ENCODE data around the gene SH3GLB1. TPM values are rescaled to one million over a fixed set of nuclear protein-coding genes. Genes with fewer than 3 reads are reported as not detected.
A peak's percentile ranks its signal among the peaks of the same experiment; 100 is the strongest.

The SH3GLB1 gene
- total and polyA plus RNA-seq, 2 of the 13 experiments (the other 11 are each of a cell fraction or from before 2014, with no cell fraction given): 26.0 to 41.5 TPM

DNA sequence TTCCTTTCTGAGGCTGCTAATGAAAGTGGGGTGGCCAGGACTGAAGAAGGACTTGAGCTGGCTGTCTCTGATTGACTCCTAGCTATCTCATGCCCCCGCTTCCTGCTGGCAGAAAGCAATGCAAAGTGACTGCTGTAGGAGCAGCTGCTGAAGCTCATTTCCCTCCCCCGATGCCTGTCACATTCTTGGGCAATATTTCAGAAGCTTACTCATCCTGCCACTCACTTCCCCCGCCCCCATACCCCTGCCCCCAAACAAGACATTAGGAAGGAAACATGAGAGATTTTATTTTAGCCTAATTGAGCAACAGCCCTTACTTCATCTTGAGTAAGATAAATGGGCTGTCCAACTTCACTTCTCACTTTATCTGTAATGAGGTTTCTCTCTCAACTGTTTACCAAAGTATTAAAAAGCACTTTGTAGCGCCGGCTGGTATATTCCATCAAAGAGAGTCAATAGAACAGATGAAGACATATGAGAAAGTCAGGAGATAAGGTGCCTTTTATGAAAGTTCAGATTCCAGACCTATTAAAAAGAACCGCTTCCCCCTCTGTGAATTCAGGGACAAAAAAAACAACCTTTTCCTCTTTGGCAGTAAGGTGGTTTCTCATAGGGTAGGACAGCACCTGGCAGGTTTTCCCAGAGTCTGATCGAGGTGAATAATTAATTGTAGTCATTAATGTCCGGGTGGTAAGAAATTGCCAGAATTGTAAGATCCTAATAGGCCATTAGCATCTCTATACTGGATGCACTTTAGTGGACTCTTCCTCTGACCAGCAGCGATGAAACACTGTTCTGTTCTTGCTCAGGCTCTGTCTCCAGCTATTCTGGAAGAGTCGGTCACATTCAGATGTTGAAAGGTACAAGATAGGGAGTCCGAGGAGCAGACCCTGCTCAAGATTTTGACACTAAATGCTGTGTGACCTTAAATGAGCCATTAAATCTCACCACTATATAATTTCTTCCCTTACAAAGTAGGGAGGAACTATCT, 70.2 kb downstream of the SH3GLB1 start (continued):
- TF ChIP-seq LRRFIP1 (CRISPR knock-in tag; conservative IDR thresholded peaks at IDR 0.05) (no peak), ZNF775 (CRISPR knock-in tag; IDR thresholded peaks at IDR 0.05; ENCODE audit: borderline replicate concordance) (peak; percentile 93), ZBTB3 (CRISPR knock-in tag; IDR thresholded peaks at IDR 0.05; ENCODE audit: borderline replicate concordance, low read depth) (no peak), ZC3H13 (CRISPR knock-in tag; IDR thresholded peaks at IDR 0.05) (no peak), U2AF2 (IDR thresholded peaks at IDR 0.05; ENCODE audit: low read depth, low read length) (no peak), MXI1 (IDR thresholded peaks at IDR 0.05; ENCODE audit: borderline replicate concordance, low read depth, low read length) (no peak), RNF2 (conservative IDR thresholded peaks at IDR 0.05; ENCODE audit: low read depth) (no peak), POLR2G (IDR thresholded peaks at IDR 0.05; ENCODE audit: low read depth, low read length) (peak; percentile 76), ZNF660 (CRISPR knock-in tag; IDR thresholded peaks at IDR 0.05; ENCODE audit: borderline replicate concordance, low read depth) (no peak), ZNF543 (CRISPR knock-in tag; IDR thresholded peaks at IDR 0.05) (no peak)
